Activated naive CD8-positive, alpha-beta T cell treated with anti-CD3 and anti-CD28 coated beads, Interleukin-2, amount 10 ng/mL, durations not matched to agents 7 days and 5 days (primary cell): ENCODE data around the gene SERTAD3. TPM values are rescaled to one million over a fixed set of nuclear protein-coding genes. Genes with fewer than 3 reads are reported as not detected.
"Not testable (repeated sequence)": the region's sequence is repeated elsewhere in the genome, so short reads cannot be mapped to it uniquely, and the experiment has no call there.

Experiments
- ATAC-seq: fragments of 150-1000 bp; cut with Tn5 transposase; one replicate; pipeline ENCODE4 v1.10.0; 2021; ENCODE audit warnings: low read depth, moderate library complexity
- POLR2A ChIA-PET: fragments of 350-600 bp; sonication (Branson Sonifier 250); formaldehyde crosslinking; loops from one replicate; lab custom pipeline; 2021; ENCODE audit warnings: antibody characterized with exemption; lab: Charles Lee
- DNase-seq: peaks from one replicate; pipeline ENCODE4 v3.0.0; 2021
- H3K27ac Mint-ChIP-seq: one replicate; pipeline ENCODE4 v1.8.0; 2022; ENCODE audit warnings: mild to moderate bottlenecking, mixed read lengths
- H3K27me3 Mint-ChIP-seq: one replicate; pipeline ENCODE4 v1.8.0; 2022; ENCODE audit warnings: mild to moderate bottlenecking, moderate library complexity, mixed read lengths
- H3K36me3 Mint-ChIP-seq: one replicate; pipeline ENCODE4 v1.8.0; 2021; ENCODE audit warnings: mild to moderate bottlenecking, mixed read lengths
- H3K4me1 Mint-ChIP-seq: one replicate; pipeline ENCODE4 v1.8.0; 2021; ENCODE audit warnings: mixed read lengths
- H3K4me3 Mint-ChIP-seq: one replicate; pipeline ENCODE4 v1.8.0; 2022; ENCODE audit warnings: mild to moderate bottlenecking, moderate library complexity, mixed read lengths
- H3K9me3 Mint-ChIP-seq: one replicate; pipeline ENCODE4 v1.8.0; 2021; ENCODE audit warnings: mixed read lengths
- total RNA-seq, 2 experiments: library from RNA; stranded (reverse); gene quantifications; one replicate each; pipeline ENCODE4 v1.2.3, GENCODE V29; 2021

The SERTAD3 gene
- total RNA-seq, 2 experiments from 2014 or later: 12.9 to 13.5 TPM

GRCh38 chr19:40431698-40432097 is 12.4 kb downstream of the SERTAD3 start:
- Mint-ChIP-seq H3K27ac (no peak overlapping the region), H3K36me3 (no peaks in the 10 kb centered on the region), H3K4me3 (no peak overlapping the region), H3K4me1 (peaks cover 11% of the 10 kb centered on the region), H3K9me3 (no peaks in the 10 kb centered on the region), H3K27me3 (no peaks in the 10 kb centered on the region)
- POLR2A ChIA-PET: interaction anchor here (1.0 to 1.4 kb wide), 2 partner anchors 11 to 34 kb away, joined by 4 to 6 read pairs; partner anchors contain the start of gene BLVRB
- DNase-seq (no peak), ATAC-seq (no peak)

DNA sequence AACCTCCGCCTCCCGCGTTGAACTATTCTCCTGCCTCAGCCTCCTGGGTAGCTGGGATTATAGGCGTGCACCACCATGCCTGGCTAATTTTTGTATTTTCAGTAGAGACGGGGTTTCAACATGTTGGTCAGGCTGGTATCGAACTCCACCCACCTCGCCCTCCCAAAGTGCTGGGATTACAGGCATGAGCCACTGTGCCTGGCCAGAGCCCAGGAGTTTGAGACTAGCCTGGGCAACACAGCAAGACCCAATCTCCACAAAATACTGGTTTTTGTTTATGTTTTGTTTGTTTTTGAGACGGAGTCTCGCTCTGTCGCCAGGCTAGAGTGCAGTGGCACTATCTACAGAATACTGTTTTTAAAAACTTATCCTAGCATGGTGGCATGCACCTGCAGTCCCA is 13.9 kb downstream of the SERTAD3 start:
- H3K27ac Mint-ChIP-seq, H3K27me3 Mint-ChIP-seq, ATAC-seq, H3K9me3 Mint-ChIP-seq, H3K4me3 Mint-ChIP-seq, DNase-seq, H3K36me3 Mint-ChIP-seq: not testable (repeated sequence)
- peaks cover 16% of the 10 kb centered on the region for H3K4me1 Mint-ChIP-seq
- POLR2A ChIA-PET: interaction anchor here (0.7 to 1.4 kb wide), 3 partner anchors 10 to 27 kb away, joined by 3 to 6 read pairs (median 3); no protein-coding TSS in a partner anchor

DNA sequence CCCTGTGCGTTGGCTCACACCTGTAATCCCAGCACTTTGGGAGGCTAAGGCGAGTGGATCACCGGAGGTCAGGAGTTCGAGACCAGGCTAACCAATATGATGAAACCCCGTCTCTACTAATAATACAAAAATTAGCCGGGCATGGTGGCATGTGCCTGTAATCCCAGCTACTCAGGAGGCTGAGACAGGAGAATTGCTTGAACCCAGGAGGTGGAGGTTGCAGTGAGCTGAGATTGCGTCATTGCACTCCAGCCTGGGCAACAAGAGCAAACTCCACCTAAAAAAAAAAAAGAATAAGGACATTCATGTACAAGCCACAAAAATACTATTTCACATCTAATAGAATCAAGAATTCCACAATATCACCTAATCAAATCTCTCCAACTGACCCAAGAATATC is 15.9 kb downstream of the SERTAD3 start:
- not testable (repeated sequence) for H3K27me3 Mint-ChIP-seq, H3K4me3 Mint-ChIP-seq, DNase-seq, H3K27ac Mint-ChIP-seq, H3K36me3 Mint-ChIP-seq, H3K9me3 Mint-ChIP-seq, ATAC-seq
- POLR2A ChIA-PET: interaction anchor here (0.7 to 0.9 kb wide), 3 partner anchors 10 to 274 kb away, joined by 3 read pairs; no protein-coding TSS in a partner anchor
- peaks cover 14% of the 10 kb centered on the region for H3K4me1 Mint-ChIP-seq

DNA sequence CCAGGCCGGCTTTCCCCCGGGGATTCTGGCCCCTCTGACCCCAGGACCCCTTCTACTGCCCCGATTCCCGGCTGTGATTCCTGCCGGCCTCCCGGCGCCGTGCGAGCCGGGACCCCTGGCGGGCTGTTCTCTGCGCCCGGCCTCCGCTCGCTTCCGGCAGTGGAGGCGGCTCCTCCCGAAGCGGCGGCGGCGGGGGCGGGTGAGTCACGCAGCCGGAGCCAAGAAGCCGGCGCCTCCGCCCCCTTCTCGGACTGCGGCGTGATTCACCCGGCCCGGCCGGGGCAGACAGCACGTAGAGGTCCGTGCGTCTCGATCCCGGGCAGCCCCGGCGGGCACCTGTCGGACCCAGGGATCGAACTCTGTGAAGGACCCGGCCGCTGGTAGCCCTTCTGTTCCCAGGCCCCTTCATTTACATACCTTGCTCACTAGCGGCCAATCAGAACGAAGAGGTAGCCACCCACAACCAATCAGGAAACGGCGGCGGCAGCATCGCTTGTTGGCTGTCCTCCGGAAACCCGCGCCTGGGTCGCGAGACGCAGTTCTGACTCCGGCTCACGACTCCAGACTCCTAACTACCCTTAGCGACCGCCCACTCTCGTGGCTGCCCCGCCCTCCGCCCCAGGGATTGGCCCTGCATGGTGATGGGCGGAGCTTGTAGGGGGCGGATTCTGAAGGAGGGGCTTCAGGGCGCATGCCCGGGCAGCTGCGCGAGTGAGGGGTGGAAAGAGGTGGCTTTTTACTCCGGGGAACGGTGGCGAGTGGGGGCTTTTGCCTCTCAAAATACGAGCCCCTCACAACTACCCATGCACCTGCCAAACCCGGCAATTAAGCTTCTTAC is 18.5 kb downstream of the SERTAD3 start, which contains the start of gene SERTAD1:
TSS of gene SERTAD1 (minus strand) at position 543 of the 838 bp plus-strand sequence. CDS start 2,446 bp downstream, outside the sequence.
- Mint-ChIP-seq H3K9me3 (no peaks in the 10 kb centered on the region), H3K4me3 (peak within 1 kb of the TSS; percentile 88), H3K36me3 (peaks cover 1% of the 10 kb centered on the region), H3K4me1 (peaks cover 20% of the 10 kb centered on the region), H3K27ac (peak within 1 kb of the TSS; percentile 92), H3K27me3 (no peaks in the 10 kb centered on the region)
- ATAC-seq (peak; percentile 91), DNase-seq (peak; percentile 100)
- POLR2A ChIA-PET: interaction anchor here (0.5 to 2.1 kb wide), 14 partner anchors 9 to 184 kb away, joined by 3 to 22 read pairs (median 4); partner anchors contain the start of genes AKT2, C19orf47, PLD3 and SERTAD3

DNA sequence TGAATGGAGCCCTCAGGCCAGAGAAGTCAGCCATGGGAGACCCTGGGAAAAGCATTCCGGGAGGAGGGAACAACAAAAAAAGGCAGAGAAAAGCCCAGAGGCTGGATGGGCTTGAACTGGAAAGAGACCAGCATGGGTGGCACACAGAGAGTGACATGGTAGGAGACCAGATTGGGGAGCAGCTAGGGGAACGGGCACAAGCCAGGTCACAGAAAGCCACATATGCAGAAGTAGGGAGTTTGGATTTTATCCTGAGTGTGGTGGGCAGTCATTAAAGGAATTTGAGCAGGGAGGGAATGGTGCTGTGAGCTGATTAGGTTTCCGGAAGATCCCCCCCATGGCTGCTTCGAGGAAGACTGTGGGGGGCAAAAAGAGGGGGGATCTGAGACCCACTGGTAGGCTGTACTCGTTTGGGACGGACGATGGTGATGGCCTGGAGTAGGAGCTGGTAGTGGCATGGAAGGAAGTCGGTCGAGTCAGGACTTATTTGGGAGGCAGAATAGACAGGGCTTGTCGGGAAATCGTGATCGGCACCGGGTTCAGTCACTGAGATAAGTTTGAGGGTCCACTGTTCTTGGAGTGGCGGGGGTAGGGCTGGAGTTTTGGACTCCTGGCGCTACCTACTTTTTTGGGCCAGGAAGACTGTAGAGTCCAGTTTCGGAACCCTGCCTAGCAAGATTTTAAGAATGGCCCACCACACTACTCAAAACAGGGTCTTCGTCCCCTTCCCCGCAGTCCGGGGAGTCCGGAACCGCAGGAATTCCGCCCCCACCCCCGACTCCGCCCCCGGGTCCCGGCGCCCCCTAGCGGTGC is 19.3 kb downstream of the SERTAD3 start:
- DNase-seq: peak; percentile 48
- no peak for ATAC-seq
- peak overlapping the region; percentile 88 for H3K4me3 Mint-ChIP-seq
- H3K36me3 Mint-ChIP-seq: peaks cover 1% of the 10 kb centered on the region
- H3K9me3 Mint-ChIP-seq: no peaks in the 10 kb centered on the region
- no peaks in the 10 kb centered on the region for H3K27me3 Mint-ChIP-seq
- POLR2A ChIA-PET: interaction anchor here (0.7 to 1.4 kb wide), 4 partner anchors 11 to 21 kb away, joined by 3 to 5 read pairs (median 3); partner anchors contain the start of gene PRX
- peaks cover 23% of the 10 kb centered on the region for H3K4me1 Mint-ChIP-seq
- H3K27ac Mint-ChIP-seq: peak overlapping the region; percentile 92

DNA sequence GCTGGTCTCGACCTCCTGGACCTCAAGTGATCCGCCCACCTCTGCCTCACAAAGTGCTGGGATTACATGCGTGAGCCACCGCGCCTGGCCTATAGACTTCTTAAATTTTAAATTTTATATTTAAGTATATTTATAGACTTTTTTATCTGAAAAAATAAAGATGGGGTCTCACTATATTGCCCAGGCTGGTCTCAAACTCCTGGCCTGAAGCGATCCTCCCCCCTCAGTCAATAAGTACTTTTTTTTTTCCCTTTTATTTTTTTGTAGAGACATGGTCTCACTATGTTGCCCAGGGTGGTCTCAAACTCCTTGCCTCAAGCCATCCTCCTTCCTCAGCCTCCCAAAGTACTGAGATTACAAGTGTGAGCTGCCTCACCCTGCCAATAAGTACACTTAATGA is 20.2 kb downstream of the SERTAD3 start:
- Mint-ChIP-seq H3K4me1 (peaks cover 24% of the 10 kb centered on the region), H3K27me3 (no peaks in the 10 kb centered on the region), H3K9me3 (no peaks in the 10 kb centered on the region), H3K27ac (peak overlapping the region; percentile 50), H3K4me3 (peak overlapping the region; percentile 41), H3K36me3 (peaks cover 1% of the 10 kb centered on the region)
- no peak for ATAC-seq
- POLR2A ChIA-PET: interaction anchor here (0.6 to 1.4 kb wide), 4 partner anchors 10 to 108 kb away, joined by 3 to 5 read pairs (median 3); partner anchors contain the start of gene PRX
- no peak for DNase-seq

GRCh38 chr19:40422748-40423566 is 21.2 kb downstream of the SERTAD3 start:
- H3K27ac Mint-ChIP-seq: peak overlapping the region; percentile 92
- POLR2A ChIA-PET: interaction anchor here (0.6 kb wide), 1 partner anchor 22 kb away, joined by 3 read pairs; no protein-coding TSS in a partner anchor
- peaks cover 24% of the 10 kb centered on the region for H3K4me1 Mint-ChIP-seq
- ATAC-seq: no peak
- peaks cover 1% of the 10 kb centered on the region for H3K36me3 Mint-ChIP-seq
- H3K27me3 Mint-ChIP-seq: peaks cover 2% of the 10 kb centered on the region
- no peaks in the 10 kb centered on the region for H3K9me3 Mint-ChIP-seq
- H3K4me3 Mint-ChIP-seq: peak overlapping the region; percentile 30
- DNase-seq: no peak

DNA sequence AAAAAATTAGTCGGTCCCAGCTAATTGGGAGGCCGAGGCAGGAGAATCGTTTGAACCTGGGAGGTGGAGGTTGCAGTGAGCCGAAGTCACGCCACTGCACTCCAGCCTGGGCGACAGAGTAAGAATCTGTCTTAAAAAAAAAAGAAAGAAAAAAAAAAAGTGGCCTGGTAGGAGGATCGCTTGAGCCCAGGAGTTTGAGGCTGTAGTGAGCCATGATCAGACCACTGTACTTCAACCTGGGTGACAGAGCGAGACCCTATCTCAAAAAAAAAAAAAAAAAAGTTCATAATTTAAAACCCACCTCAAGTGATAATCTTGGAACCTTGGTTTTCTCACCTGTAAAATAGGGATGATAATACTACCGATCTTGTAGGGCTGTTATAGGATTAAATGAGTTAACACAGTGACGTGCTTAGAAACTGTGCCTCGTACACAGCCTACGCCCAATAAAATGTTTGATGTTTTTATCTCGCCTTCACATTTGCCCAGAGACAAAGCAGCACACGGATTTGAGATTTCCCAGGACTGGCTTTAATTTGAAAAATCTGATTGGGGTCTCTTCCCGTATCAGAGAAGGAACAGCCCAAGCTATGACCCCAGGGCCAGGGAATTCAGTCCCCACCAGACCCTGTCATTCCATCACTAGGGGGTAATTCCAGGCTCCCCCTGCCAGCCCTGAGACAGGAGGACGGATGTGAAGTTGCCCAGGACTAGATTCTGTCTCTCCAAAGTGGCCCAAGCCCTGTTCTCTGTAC is 22.0 kb downstream of the SERTAD3 start:
- Mint-ChIP-seq H3K9me3 (no peaks in the 10 kb centered on the region), H3K4me1 (peaks cover 31% of the 10 kb centered on the region), H3K4me3 (peak overlapping the region; percentile 80), H3K36me3 (peaks cover 1% of the 10 kb centered on the region), H3K27me3 (peaks cover 2% of the 10 kb centered on the region), H3K27ac (peak overlapping the region; percentile 92)
- DNase-seq: no peak
- ATAC-seq: no peak
- POLR2A ChIA-PET: interaction anchor here (0.6 to 3.8 kb wide), 4 partner anchors 11 to 54 kb away, joined by 3 to 35 read pairs (median 6); partner anchors contain the start of gene SERTAD3

- ATAC-seq: peak; percentile 38
- H3K4me3 Mint-ChIP-seq: peak overlapping the region; percentile 80
- no peaks in the 10 kb centered on the region for H3K9me3 Mint-ChIP-seq
- peak; percentile 86 for DNase-seq
- H3K4me1 Mint-ChIP-seq: peaks cover 33% of the 10 kb centered on the region
- POLR2A ChIA-PET: interaction anchor here (0.6 to 3.8 kb wide), 18 partner anchors 9 to 332 kb away, joined by 3 to 35 read pairs (median 5); partner anchors contain the start of genes BLVRB, C19orf47, PLD3 and SERTAD3
- H3K36me3 Mint-ChIP-seq: peaks cover 1% of the 10 kb centered on the region
- H3K27me3 Mint-ChIP-seq: peaks cover 2% of the 10 kb centered on the region
- peak overlapping the region; percentile 92 for H3K27ac Mint-ChIP-seq
Measured at GRCh38 chr19:40420766-40421765, 23.1 kb downstream of the SERTAD3 start.

- Mint-ChIP-seq H3K36me3 (peaks cover 1% of the 10 kb centered on the region), H3K27ac (peak overlapping the region; percentile 92), H3K27me3 (peaks cover 2% of the 10 kb centered on the region), H3K4me3 (peak overlapping the region; percentile 80), H3K9me3 (no peaks in the 10 kb centered on the region), H3K4me1 (peaks cover 34% of the 10 kb centered on the region)
- DNase-seq (no peak), ATAC-seq (no peak)
- POLR2A ChIA-PET: interaction anchor here (0.7 to 3.8 kb wide), 16 partner anchors 8 to 115 kb away, joined by 3 to 35 read pairs (median 5); partner anchors contain the start of genes BLVRB, C19orf47, PLD3 and SERTAD3
Measured at GRCh38 chr19:40420451-40420765, 23.7 kb downstream of the SERTAD3 start.
